Uterus (tissue), 4 donors: ENCODE measurements around the gene ABLIM2. TPM values are rescaled to one million over a fixed set of nuclear protein-coding genes. Genes with fewer than 3 reads are reported as not detected.

Source experiments
- DNase-seq, 2 donors: peaks; one replicate each; pipeline ENCODE4 v3.0.0-alpha.2; 2019 to 2020
- H3K27ac ChIP-seq, 2 donors: fragments of 200-600 bp; sonication (generic); 1 replicate in 1 of 2; 2 replicates in 1 of 2; pipeline ENCODE4 v1.5.1; 2016 to 2018
- H3K27me3 ChIP-seq, 2 donors: fragments of 200-600 bp; sonication (generic); one replicate each; pipeline ENCODE4 v1.5.1; 2018 to 2019; ENCODE audit warnings: control low read depth in 1 of 2
- H3K36me3 ChIP-seq, 2 donors: fragments of 200-600 bp; sonication (generic); one replicate each; pipeline ENCODE4 v1.5.1; 2019; ENCODE audit warnings: control low read depth in 1 of 2
- H3K4me1 ChIP-seq, 2 donors: fragments of 200-600 bp; sonication (generic); one replicate each; pipeline ENCODE4 v1.5.1; 2018 to 2019; ENCODE audit warnings: control low read depth in 1 of 2
- H3K4me3 ChIP-seq, 2 donors: fragments of 200-600 bp; sonication (generic); 1 replicate in 1 of 2; 2 replicates in 1 of 2; pipeline ENCODE4 v1.5.1; 2018 to 2019; ENCODE audit warnings: mild to moderate bottlenecking in 1 of 2
- H3K9me3 ChIP-seq, 2 donors: fragments of 200-600 bp; sonication (generic); one replicate each; pipeline ENCODE4 v1.5.1; 2019; ENCODE audit warnings: control low read depth in 1 of 2
- CTCF ChIP-seq, 4 experiments: fragments of 200-600 bp in 2 of 4; fragments of 450-650 bp in 2 of 4; sonication (generic) in 2 of 4; IDR thresholded peaks; one replicate each; pipeline ENCODE4 v1.5.1; 2016 to 2019; ENCODE audit warnings: antibody characterized with exemption in 4 of 4, mild to moderate bottlenecking in 2 of 4, moderate library complexity in 1 of 4
- POLR2A ChIP-seq, 2 donors: fragments of 450-650 bp; IDR thresholded peaks; one replicate each; pipeline ENCODE4 v1.6.1; 2016; ENCODE audit warnings: antibody characterized with exemption in 2 of 2, mild to moderate bottlenecking in 1 of 2, moderate library complexity in 1 of 2
- intact Hi-C: fragments of 100-400 bp; cut with DNase I; formaldehyde crosslinking; loops from one replicate; pipeline ENCODE4 v1.15.1; 2023; ENCODE audit warnings: low total_unique reads
- total RNA-seq, 4 donors: library from RNA; depleted of rRNA in 3 of 4; stranded (reverse); fragments of >200 nt in 3 of 4; gene quantifications; one replicate each; pipeline versions ENCODE4 v1.1.0 to v1.2.4, GENCODE V29; 2014 to 2023
- donor health status: DM: yes; HTN: yes; CAD: no.

ABLIM2 gene
- total RNA-seq, 4 donors from 2014 or later = 0.77 to 6.0 (median 1.5) TPM

GRCh38 chr4:8084031-8084660 is 74.5 kb downstream of the ABLIM2 start:
- H3K9me3 ChIP-seq = no peaks in the 10 kb centered on the region
- no peaks in the 10 kb centered on the region for H3K4me1 ChIP-seq
- no peak for DNase-seq
- no peak overlapping the region for H3K4me3 ChIP-seq
- TF ChIP-seq CTCF (IDR thresholded peaks at IDR 0.05) (no peak), POLR2A (IDR thresholded peaks at IDR 0.05) (no peak)
- H3K36me3 ChIP-seq = no peaks in the 10 kb centered on the region
- no peaks in the 10 kb centered on the region for H3K27me3 ChIP-seq
- H3K27ac ChIP-seq = no peak overlapping the region
- intact Hi-C loops = no loop called here

- no peak overlapping the region for H3K27ac ChIP-seq
- TF ChIP-seq POLR2A (IDR thresholded peaks at IDR 0.05) (no peak), CTCF (IDR thresholded peaks at IDR 0.05) (no peak)
- intact Hi-C loops = no loop called here
Measured at GRCh38 chr4:8083086-8083825, 75.4 kb downstream of the ABLIM2 start.

GRCh38 chr4:8082517-8083055 is 76.0 kb downstream of the ABLIM2 start:
- Histone ChIP-seq H3K4me1 (no peaks in the 10 kb centered on the region), H3K36me3 (no peaks in the 10 kb centered on the region), H3K27ac (no peak overlapping the region), H3K4me3 (no peak overlapping the region), H3K9me3 (no peaks in the 10 kb centered on the region), H3K27me3 (no peaks in the 10 kb centered on the region)
- DNase-seq = no peak
- intact Hi-C loops = no loop called here
- TF ChIP-seq CTCF (IDR thresholded peaks at IDR 0.05) = no peak
- TF ChIP-seq POLR2A (IDR thresholded peaks at IDR 0.05) = no peak

More at GRCh38 chr4:8083086-8083825, 75.4 kb downstream of the ABLIM2 start:
- Histone ChIP-seq H3K27me3 (no peaks in the 10 kb centered on the region), H3K4me3 (no peak overlapping the region), H3K9me3 (no peaks in the 10 kb centered on the region), H3K36me3 (no peaks in the 10 kb centered on the region), H3K4me1 (no peaks in the 10 kb centered on the region)
- no peak for DNase-seq

GRCh38 chr4:8081621-8082516 is 76.7 kb downstream of the ABLIM2 start:
- Histone ChIP-seq H3K4me1 (no peaks in the 10 kb centered on the region), H3K36me3 (no peaks in the 10 kb centered on the region), H3K27me3 (no peaks in the 10 kb centered on the region), H3K9me3 (no peaks in the 10 kb centered on the region), H3K4me3 (no peak overlapping the region), H3K27ac (no peak overlapping the region)
- intact Hi-C loops = no loop called here
- DNase-seq = no peak
- TF ChIP-seq CTCF (IDR thresholded peaks at IDR 0.05) (no peak), POLR2A (IDR thresholded peaks at IDR 0.05) (no peak)
